ENCODE results near the gene KLK8.

GRCh38 chr19:50964266-50964665, 37.1 kb downstream of the KLK8 start:
- no peak for TF ChIP-seq MAX (IDR thresholded peaks at IDR 0.05; ENCODE audit: low read depth)
- no peak for TF ChIP-seq GATA2 (CRISPR knock-in tag; IDR thresholded peaks at IDR 0.05)
- TF ChIP-seq EP300 (IDR thresholded peaks at IDR 0.05; ENCODE audit: borderline replicate concordance in 1 of 2, low read depth in 1 of 2, low read length in 1 of 2) = no peak
- no peak for TF ChIP-seq CHD2 (IDR thresholded peaks at IDR 0.05; ENCODE audit: low read length, partially characterized antibody)
- no peak for TF ChIP-seq USF1 (IDR thresholded peaks at IDR 0.05; ENCODE audit: borderline replicate concordance, low read depth)
- TF ChIP-seq SIN3A (IDR thresholded peaks at IDR 0.05; ENCODE audit: borderline replicate concordance, low read depth, low read length) = no peak
- TF ChIP-seq SMC3 (IDR thresholded peaks at IDR 0.05; ENCODE audit: low read depth, low read length) = no peak
- no peak for TF ChIP-seq USF2 (IDR thresholded peaks at IDR 0.05; ENCODE audit: borderline replicate concordance, low read depth, low read length)
- TF ChIP-seq CTCF (IDR thresholded peaks at IDR 0.05) = no peak
- no peak for TF ChIP-seq EZH2phosphoT487 (IDR thresholded peaks at IDR 0.05; ENCODE audit: borderline replicate concordance, low read depth)
- no peak for TF ChIP-seq NFIC (IDR thresholded peaks at IDR 0.05; ENCODE audit: borderline replicate concordance)

Data from SK-N-SH (cell line).